Embryonic facial prominence (tissue), 1 donor: ENCODE results near the gene GFPT2.

Experiments used
- DNase-seq: peaks from one replicate; pipeline ENCODE4 v3.0.0-alpha.2; 2016; ENCODE audit errors: extremely low spot score

GFPT2 gene

GRCh38 chr5:180350711-180351465 is 2.2 kb downstream of the GFPT2 start:
- no peak for DNase-seq

- DNase-seq, result no peak
These were observed 2.8 kb downstream of the GFPT2 start for GRCh38 chr5:180350296-180350695.

GRCh38 chr5:180349391-180349790 is 3.7 kb downstream of the GFPT2 start:
- no peak for DNase-seq

- no peak for DNase-seq
These were observed 4.8 kb downstream of the GFPT2 start for GRCh38 chr5:180348336-180348735.

GRCh38 chr5:180347702-180348101 is 5.4 kb downstream of the GFPT2 start:
- no peak for DNase-seq

- DNase-seq, result no peak
These were observed 6.8 kb downstream of the GFPT2 start for GRCh38 chr5:180346358-180346757.

- DNase-seq, result no peak
These were observed 7.4 kb downstream of the GFPT2 start for GRCh38 chr5:180345781-180346180.

GRCh38 chr5:180345186-180345585 is 8.0 kb downstream of the GFPT2 start:
- DNase-seq, result no peak

- DNase-seq, result no peak
These were observed 8.5 kb downstream of the GFPT2 start for GRCh38 chr5:180344696-180344999.

- no peak for DNase-seq
These were observed 9.1 kb downstream of the GFPT2 start for GRCh38 chr5:180343831-180344695.

- DNase-seq, result no peak
These were observed 9.9 kb downstream of the GFPT2 start for GRCh38 chr5:180343110-180343830.

GRCh38 chr5:180341595-180341994 is 11.5 kb downstream of the GFPT2 start:
- no peak for DNase-seq

- DNase-seq, result no peak
These were observed 12.3 kb downstream of the GFPT2 start for GRCh38 chr5:180340856-180341255.

GRCh38 chr5:180339583-180340183 is 13.5 kb downstream of the GFPT2 start:
- DNase-seq, result no peak

GRCh38 chr5:180338001-180338707 is 15.0 kb downstream of the GFPT2 start:
- no peak for DNase-seq

- no peak for DNase-seq
These were observed 16.7 kb downstream of the GFPT2 start for GRCh38 chr5:180336234-180337020.

GRCh38 chr5:180335614-180336233 is 17.4 kb downstream of the GFPT2 start:
- DNase-seq, result no peak

- no peak for DNase-seq
These were observed 18.2 kb downstream of the GFPT2 start for GRCh38 chr5:180334751-180335613.

- DNase-seq, result no peak
These were observed 19.0 kb downstream of the GFPT2 start for GRCh38 chr5:180334176-180334575.
